HCEC 1CT (cell line): ENCODE results near the gene TMED10.
A peak's percentile ranks its signal among the peaks of the same experiment; 100 is the strongest.

Experiments
- DNase-seq: peaks from one replicate; pipeline ENCODE4 v3.0.0-alpha.2; 2017

TMED10 gene

DNA sequence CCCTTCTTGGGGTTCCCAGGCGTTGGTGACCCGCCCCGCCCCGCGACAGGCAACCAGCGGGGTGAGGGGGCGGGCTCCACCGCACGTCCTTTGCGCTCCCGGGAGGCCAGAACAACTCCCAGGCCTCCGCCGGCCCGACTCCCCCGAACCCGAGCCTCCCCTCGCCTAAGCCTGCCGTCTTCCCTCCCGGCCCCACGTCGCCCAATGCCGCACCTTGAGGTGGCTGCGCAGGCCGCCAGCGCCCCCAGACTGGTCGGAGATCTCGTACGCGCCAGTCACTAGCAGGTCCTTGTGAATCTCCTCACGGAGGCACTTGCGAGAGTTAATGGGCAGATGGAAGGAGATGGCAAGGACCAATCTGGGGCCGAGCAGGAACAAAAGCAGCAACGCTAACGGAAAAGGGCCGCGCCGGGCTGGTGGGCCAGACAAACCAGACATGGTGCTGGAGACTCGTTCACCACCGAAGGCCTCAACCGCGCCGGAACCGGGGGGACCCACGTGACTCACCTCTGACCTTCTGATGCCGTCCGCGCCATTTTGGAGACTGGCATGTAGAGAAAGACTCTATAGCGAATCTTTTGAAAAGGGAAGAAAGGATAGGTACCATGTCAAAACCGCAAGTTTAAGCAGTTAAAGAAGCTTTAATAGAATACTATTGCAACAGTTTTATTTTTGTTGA lies at the start of gene TMED10:
Gene TMED10, minus strand, starts transcription at position 471 of the 679 bp plus-strand sequence. Its CDS starts 33 bp downstream, at position 438.
- peak; percentile 86 for DNase-seq

DNA sequence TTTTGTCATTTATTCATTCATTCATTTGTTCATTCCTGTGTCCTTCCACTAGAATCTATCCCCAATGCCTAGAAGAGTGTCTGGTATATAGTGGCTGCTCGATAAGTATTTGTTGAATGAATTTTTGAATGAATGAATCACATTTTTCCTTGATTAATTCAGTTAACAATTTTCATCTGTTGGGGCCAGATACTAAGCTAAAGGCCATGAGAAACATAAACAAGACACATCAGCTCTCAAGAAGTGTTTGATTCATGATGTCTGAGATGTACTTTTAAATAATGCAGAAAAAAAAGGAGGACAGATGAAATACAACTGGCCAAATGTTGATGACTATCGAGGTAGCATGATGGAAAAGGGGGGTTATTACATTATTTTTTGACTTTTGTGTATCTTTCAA lies 48.1 kb upstream of the TMED10 start:
- DNase-seq = peak; percentile 52

DNA sequence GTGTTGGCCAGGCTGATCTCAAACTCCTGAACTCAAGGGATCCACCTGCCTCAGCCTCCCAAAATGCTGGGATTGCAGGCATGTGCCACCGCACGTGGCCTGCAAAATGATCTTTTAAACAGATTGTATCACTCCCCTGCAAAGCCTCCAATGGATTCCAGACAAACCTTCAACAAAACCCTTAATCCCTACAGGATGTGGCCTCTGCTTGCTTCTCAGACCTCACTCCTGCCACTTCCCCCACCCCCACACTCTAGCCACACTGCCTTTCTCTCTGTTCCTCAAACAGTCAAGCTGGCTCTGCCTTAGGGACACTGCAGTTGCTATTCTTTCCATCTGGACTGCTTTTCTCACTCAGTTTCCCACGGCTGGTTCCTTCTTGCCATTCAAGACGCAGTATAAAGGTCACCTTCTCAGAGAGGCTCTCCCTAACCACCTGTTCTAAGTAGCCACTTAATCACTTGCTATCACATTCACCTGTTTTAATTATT lies 47.3 kb upstream of the TMED10 start:
- DNase-seq = peak; percentile 69

GRCh38 chr14:75222208-75222701 lies 45.8 kb upstream of the TMED10 start:
- DNase-seq = peak; percentile 62

DNA sequence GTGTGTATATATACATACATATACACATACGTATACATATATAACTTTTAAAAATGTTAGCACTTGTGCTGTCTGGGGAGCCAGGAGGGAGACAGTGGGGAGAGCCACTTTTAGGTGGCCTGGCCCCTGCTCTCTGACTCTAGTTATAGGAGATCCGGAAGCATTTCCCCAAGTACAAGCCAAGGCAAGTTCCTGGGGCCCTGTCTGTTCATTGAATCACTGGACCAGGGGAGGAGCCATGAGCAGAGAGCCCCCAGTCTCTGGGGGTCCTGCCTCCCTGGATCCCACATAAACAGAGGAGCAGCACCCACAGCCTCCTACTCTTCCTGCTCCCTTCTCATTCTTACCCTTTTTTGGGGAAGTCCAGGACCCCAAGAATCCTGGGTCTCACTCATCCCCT lies 45.4 kb upstream of the TMED10 start:
- DNase-seq = no peak

DNA sequence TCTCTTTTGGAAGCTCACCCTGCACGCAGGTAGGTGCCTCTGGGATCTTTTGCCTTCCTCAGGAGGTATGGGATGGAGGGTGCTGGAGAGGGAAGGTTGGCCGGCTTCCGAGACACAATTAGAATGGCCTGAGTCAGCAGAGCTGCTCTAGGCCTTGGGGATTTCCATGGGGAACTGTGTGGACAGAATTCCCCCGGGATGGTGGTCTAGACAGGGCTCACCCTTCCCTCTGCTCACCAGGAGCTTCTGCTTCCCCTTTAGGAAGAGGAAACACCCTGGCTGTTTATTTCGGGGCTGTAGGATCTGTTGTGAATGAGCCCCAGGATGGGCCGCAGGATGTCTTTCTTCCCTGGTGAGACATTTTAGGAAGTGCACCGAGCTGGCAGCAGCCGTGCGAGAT lies 43.7 kb upstream of the TMED10 start:
- DNase-seq = no peak

DNA sequence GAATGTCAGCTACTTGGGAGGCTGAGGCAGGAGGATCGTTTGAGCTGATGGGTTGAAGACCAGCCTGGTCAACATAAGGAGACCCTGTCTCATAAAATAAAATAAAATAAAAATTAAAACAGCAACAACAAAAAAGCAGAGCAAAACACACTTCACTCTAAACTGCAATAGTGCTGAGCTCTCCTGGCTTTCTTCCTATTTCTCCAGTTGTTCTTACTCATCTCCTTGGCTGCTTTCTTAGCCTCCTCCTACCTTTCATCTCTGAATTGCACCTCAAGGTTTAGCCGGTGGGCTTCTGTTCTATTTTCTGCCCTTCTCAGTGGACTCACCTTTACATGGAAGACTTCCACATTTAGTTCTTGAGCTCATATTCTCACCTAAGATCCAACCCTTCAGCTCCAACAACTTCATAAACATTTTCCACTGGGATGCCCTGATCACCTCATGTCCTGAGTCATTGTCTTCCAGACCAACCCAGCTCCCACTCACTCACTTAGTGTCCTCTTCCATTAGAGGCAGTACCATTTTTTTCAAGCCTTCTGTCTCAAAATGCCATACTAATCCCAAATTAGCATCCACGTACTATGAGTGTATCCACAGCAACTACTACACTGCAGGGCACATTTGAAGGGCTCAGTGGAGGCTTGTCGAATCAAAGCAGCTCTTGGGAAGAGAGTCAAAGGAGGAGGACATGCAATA lies 41.2 kb upstream of the TMED10 start:
- DNase-seq = no peak

GRCh38 chr14:75216427-75217006 lies 40.1 kb upstream of the TMED10 start:
- DNase-seq = no peak

- no peak for DNase-seq
Measured at GRCh38 chr14:75215520-75215919, 39.1 kb upstream of the TMED10 start.

DNA sequence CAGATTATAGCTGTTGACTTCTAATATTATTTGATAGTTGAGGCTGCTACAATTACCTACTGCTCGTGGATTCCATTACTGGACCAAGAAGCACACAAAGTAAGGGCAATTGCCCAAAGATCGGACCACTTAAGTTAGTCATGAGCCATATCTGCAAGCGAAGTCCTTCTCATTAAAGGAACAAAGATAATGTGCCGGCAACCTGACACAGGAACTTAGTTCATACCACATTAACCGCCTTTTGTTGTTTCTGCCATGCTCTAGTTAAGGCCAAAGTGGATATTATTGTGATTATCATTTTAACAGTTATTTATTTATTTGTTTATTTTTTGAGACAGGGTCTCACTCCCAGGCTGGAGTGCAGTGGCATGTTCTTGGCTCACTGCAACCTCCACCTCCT lies 38.1 kb upstream of the TMED10 start:
- DNase-seq = no peak

- DNase-seq = peak; percentile 58
Measured at GRCh38 chr14:75213172-75213571, 36.8 kb upstream of the TMED10 start.

- DNase-seq = no peak
Measured at GRCh38 chr14:75208843-75209242, 32.4 kb upstream of the TMED10 start.

GRCh38 chr14:75206190-75206589 lies 29.8 kb upstream of the TMED10 start:
- DNase-seq = no peak

- DNase-seq = peak; percentile 77
Measured at GRCh38 chr14:75205591-75205990, 29.2 kb upstream of the TMED10 start.

GRCh38 chr14:75204116-75204515 lies 27.7 kb upstream of the TMED10 start:
- no peak for DNase-seq

DNA sequence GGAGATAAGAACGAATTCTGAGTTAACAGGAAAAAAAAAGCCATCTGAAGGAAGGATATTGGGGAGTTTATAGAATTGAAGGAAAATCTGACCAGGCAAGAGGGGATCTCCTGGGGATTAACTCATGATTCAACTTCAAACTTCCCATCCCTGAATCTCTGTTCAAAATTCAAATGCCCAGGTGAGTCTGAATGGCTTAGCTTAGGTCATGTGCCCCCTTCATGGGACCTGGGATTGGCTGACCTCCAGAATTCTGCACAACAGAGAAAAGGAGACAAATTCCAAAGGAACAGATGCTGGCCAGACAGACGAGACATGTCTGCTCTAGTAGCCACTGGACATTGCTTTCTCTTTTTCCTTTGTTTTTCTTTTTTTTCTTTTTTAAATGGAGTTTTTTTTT lies 26.2 kb upstream of the TMED10 start:
- no peak for DNase-seq

DNA sequence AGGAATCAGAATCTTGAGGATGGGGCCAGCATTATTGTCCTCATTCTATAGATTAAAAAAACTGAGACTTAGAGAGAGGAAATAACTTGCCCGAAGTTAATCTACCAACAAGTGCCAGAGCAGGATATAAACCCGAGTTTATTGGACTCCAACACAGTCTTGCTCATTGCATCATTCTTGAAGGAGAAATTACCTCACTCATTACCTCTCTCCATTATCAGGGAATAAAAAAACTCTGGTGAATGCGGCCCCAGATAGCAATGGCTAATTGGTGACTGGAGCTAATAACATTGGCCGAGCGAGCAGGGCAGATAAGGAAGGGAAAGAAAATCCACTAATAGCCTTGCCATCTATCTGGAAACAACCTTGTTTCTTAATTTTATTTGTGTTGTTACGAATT lies 24.7 kb upstream of the TMED10 start:
- DNase-seq = no peak

- DNase-seq = no peak
Measured at GRCh38 chr14:75200451-75200850, 24.0 kb upstream of the TMED10 start.

- DNase-seq = no peak
Measured at GRCh38 chr14:75198291-75198933, 22.0 kb upstream of the TMED10 start.

DNA sequence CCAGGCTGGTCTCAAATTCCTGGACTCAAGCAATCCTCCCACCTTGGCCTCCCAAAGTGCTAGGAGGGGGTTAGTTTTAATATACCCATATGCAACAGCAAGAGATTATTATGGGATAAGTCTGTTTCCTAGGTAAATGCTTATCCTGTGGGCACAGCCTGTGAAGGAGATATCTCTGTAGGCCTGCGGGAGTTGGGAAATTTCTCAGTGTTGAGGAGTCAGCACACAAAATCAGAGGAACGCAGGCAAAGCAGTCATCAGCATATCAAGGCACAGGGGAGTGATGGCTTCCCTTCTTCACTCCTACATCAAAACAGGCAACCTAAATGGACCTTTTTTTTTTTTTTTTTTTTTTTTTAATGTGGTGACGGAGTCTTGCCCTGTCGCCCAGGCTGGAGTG lies 20.9 kb upstream of the TMED10 start:
- DNase-seq = no peak

DNA sequence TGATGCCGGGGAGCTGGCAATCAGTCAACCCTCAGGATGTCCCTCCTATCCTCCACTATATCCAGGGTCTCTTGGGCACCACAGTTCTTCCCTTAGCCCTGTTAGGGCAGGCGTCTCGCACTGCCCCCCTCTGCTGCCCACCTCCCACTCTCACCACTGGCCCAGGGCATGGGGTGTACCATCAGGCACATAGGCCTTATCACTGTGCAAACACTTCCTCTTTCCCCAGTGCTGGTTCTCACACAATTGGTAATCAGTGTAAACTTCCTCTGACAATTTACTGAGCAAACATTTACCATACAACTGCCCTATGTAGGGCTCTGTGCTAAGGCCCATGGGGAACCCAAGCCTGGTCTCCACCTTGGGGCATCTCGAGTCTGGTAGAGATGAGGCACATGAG lies 20.1 kb upstream of the TMED10 start:
- DNase-seq = no peak

DNA sequence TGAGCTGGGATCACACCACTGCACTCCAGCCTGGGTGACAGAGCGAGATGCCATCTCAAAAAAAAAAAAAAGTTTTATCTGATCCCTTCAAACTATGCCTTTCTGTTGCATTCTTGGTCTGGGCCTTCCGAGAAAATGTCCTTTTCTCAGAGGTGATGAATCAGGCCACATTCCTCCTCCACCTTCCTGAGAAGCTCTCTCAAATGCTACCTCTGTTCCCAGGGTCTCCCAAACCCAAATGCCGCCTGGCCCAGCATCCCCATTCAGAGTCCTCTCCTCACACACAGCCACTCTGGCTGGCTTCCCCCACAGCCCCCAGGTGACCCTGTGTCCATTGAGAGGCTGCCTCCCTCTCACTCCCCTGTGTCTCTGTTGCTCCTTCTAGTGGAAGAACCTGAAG lies 19.7 kb upstream of the TMED10 start:
- DNase-seq = no peak

DNA sequence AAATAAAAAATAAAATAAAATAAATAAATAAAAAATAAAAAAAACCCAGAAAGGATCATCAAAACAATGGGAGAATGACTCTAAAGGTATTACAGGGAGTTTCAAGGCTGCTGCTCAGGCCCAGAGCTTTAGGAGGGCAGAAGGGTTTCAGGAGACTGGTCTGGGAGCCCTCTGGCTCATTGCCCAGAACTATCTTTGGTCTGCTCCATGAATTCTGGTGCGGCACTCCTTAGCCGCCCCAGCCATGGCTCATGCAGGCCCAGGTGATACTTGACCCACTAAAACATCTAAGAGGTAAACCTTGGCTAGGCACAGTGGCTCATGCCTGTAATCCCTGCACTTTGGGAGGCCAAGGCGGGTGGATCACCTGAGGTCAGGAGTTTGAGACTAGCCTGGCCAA lies 14.7 kb upstream of the TMED10 start:
- DNase-seq = no peak

GRCh38 chr14:75190023-75190422 lies 13.6 kb upstream of the TMED10 start:
- no peak for DNase-seq
